AG09309 (cell line): ENCODE results near the gene BRI3BP.

Experiments used
- DNase-seq: peaks from one replicate; pipeline ENCODE4 v3.0.0-alpha.2; 2010; ENCODE audit warnings: low read depth
- H3K4me3 ChIP-seq: 2 replicates; pipeline ENCODE4 v1.5.1; 2011; ENCODE audit warnings: mild to moderate bottlenecking, low read depth, low read length, moderate library complexity; ENCODE audit not compliant: control insufficient read depth
- CTCF ChIP-seq: IDR thresholded peaks from 2 replicates; pipeline ENCODE4 v1.5.1; 2011; ENCODE audit warnings: mild to moderate bottlenecking, low read depth, low read length, inconsistent platforms; ENCODE audit not compliant: insufficient read depth, control insufficient read depth; ENCODE audit errors: missing control alignments

The BRI3BP gene

DNA sequence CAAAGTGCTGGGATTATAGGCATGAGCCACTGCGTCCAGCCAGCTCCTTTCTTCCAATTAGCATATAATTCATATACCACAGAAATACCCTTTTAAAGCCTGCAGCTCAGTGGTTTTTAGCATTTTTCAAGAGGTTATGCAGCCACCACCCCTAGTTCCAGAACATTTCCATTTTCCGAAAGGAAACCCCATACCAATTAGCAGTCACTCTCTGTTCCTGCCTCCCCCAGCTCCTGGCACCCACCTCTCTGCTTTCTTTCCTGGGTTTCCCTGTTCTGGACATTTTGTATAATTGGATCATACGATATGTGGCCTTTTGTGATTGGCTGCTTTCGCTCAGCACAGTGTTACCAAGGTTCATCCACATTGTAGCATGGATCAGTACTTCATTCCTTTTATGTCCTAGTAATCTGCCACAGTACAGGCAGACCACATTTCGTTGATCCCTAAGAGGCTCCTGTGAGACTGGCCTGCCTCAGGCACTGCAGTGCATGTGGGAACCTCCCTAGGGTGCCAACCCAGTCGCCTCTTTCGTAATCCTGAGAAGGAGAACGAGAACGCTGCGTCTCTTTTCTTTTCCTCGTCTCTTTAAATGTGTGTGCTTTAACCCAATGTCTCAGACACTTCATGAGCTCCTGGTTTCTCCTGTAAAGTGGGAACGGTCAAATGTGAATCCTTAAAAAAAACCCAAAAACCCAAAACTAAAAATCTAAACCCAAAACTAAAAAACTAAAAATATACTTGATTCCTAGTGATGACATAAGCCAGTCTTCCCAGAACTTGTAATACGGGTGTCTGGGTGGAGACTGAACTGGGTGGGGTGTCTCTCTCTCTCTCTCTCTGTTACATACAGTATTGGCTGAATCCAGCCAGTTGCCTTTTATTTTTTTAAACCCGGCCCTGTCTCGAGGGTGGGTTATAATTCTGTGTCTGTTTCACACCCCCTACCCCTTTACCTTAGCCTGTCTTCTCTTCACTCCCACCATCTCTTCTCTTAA lies 86.5 kb downstream of the BRI3BP start:
- no peak overlapping the region for H3K4me3 ChIP-seq
- no peak for TF ChIP-seq CTCF
- DNase-seq, result no peak
